LNCAP (cell line): ENCODE measurements around the gene SMURF2.

Experiments used
- CTCF ChIP-seq: fragments of 450-650 bp; IDR thresholded peaks from 2 replicates; pipeline ENCODE4 v1.5.1; 2017; ENCODE audit warnings: mild to moderate bottlenecking

The SMURF2 gene

GRCh38 chr17:64565563-64565962 is 96.5 kb downstream of the SMURF2 start:
- no peak for TF ChIP-seq CTCF

GRCh38 chr17:64564098-64564497 is 98.0 kb downstream of the SMURF2 start:
- no peak for TF ChIP-seq CTCF

GRCh38 chr17:64555281-64555680 is 106.8 kb downstream of the SMURF2 start:
- no peak for TF ChIP-seq CTCF

- TF ChIP-seq CTCF, result no peak
Observed at GRCh38 chr17:64554028-64554637, 108.0 kb downstream of the SMURF2 start.

GRCh38 chr17:64551461-64551860 is 110.6 kb downstream of the SMURF2 start:
- TF ChIP-seq CTCF, result no peak

GRCh38 chr17:64547319-64547718 is 114.8 kb downstream of the SMURF2 start:
- TF ChIP-seq CTCF, result no peak

- TF ChIP-seq CTCF, result no peak
Observed at GRCh38 chr17:64546716-64547115, 115.4 kb downstream of the SMURF2 start.

GRCh38 chr17:64544742-64545141 is 117.4 kb downstream of the SMURF2 start:
- TF ChIP-seq CTCF, result no peak
